Neural progenitor cell (in vitro differentiated cells): ENCODE results near the gene DMXL2. TPM values are rescaled to one million over a fixed set of nuclear protein-coding genes. Genes with fewer than 3 reads are reported as not detected.
A peak's percentile ranks its signal among the peaks of the same experiment; 100 is the strongest.

Experiments
- DNase-seq: peaks from one replicate; pipeline ENCODE4 v3.0.0-alpha.2; 2016; ENCODE audit warnings: low spot score
- H2AFZ ChIP-seq: fragments of 200-600 bp; sonication (generic); replicated peaks from 2 replicates; pipeline ENCODE4 v1.6.1; 2016; ENCODE audit warnings: antibody characterized with exemption
- H3F3A ChIP-seq: fragments of 200-600 bp; sonication (generic); 2 replicates; pipeline ENCODE4 v1.6.1; 2016; ENCODE audit warnings: antibody characterized with exemption, low read depth
- H3K27ac ChIP-seq: fragments of 200-600 bp; sonication (generic); 2 replicates; pipeline ENCODE4 v1.5.1; 2016; ENCODE audit warnings: mild to moderate bottlenecking
- H3K27me3 ChIP-seq: fragments of 200-600 bp; sonication (generic); 2 replicates; pipeline ENCODE4 v1.6.1; 2016; ENCODE audit warnings: mild to moderate bottlenecking, moderate library complexity
- H3K36me3 ChIP-seq: fragments of 200-600 bp; sonication (generic); 2 replicates; pipeline ENCODE4 v1.5.1; 2016
- H3K4me1 ChIP-seq: fragments of 200-600 bp; sonication (generic); 2 replicates; pipeline ENCODE4 v1.6.1; 2016; ENCODE audit warnings: mixed run types
- H3K4me2 ChIP-seq: fragments of 200-600 bp; sonication (generic); 2 replicates; pipeline ENCODE4 v1.6.1; 2016
- H3K4me3 ChIP-seq: fragments of 200-600 bp; sonication (generic); 2 replicates; pipeline ENCODE4 v1.5.1; 2016
- H3K79me2 ChIP-seq: fragments of 200-600 bp; sonication (generic); 2 replicates; pipeline ENCODE4 v1.6.1; 2016; ENCODE audit warnings: low read depth
- H3K9ac ChIP-seq: fragments of 200-600 bp; sonication (generic); 2 replicates; pipeline ENCODE4 v1.6.1; 2016
- H3K9me3 ChIP-seq: fragments of 200-600 bp; sonication (generic); 2 replicates; pipeline ENCODE4 v1.5.1; 2016; ENCODE audit warnings: low read depth
- H4K20me1 ChIP-seq: fragments of 200-600 bp; sonication (generic); 2 replicates; pipeline ENCODE4 v1.6.1; 2016; ENCODE audit warnings: low read depth
- H3K27ac Mint-ChIP-seq: 3 replicates; pipeline ENCODE4 v1.8.0; 2021; ENCODE audit warnings: mixed read lengths
- H3K27me3 Mint-ChIP-seq: 2 replicates; pipeline ENCODE4 v1.8.0; 2022; ENCODE audit warnings: low read depth, mild to moderate bottlenecking, inconsistent platforms, moderate library complexity, mixed read lengths; ENCODE audit not compliant: insufficient read depth
- H3K36me3 Mint-ChIP-seq: 3 replicates; pipeline ENCODE4 v1.8.0; 2021; ENCODE audit warnings: mixed read lengths
- H3K4me1 Mint-ChIP-seq: 3 replicates; pipeline ENCODE4 v1.8.0; 2021; ENCODE audit warnings: mixed read lengths
- H3K4me3 Mint-ChIP-seq: 3 replicates; pipeline ENCODE4 v1.8.0; 2021; ENCODE audit warnings: mild to moderate bottlenecking, moderate library complexity, mixed read lengths
- H3K9me3 Mint-ChIP-seq: 3 replicates; pipeline ENCODE4 v1.8.0; 2020; ENCODE audit warnings: mixed read lengths
- CTCF ChIP-seq: fragments of 200-600 bp; sonication (generic); IDR thresholded peaks from 2 replicates; pipeline ENCODE4 v1.5.1; 2017; ENCODE audit warnings: antibody characterized with exemption, mild to moderate bottlenecking
- EZH2 ChIP-seq: fragments of 200-600 bp; sonication (generic); IDR thresholded peaks from 2 replicates; pipeline ENCODE4 v1.6.1; 2017; ENCODE audit warnings: antibody characterized with exemption, mild to moderate bottlenecking, moderate library complexity
- EZH2phosphoT487 ChIP-seq: fragments of 200-600 bp; sonication (generic); IDR thresholded peaks from 2 replicates; pipeline ENCODE4 v1.6.1; 2017; ENCODE audit warnings: antibody characterized with exemption
- total RNA-seq: library from RNA; depleted of rRNA; stranded (reverse); fragments of >200 nt; gene quantifications from 2 replicates; pipeline ENCODE4 v1.2.3, GENCODE V29; 2015; ENCODE audit warnings: low replicate concordance

DMXL2 gene
- total RNA-seq, 1 donor from 2014 or later = 124 TPM

- H3K4me3 ChIP-seq = no peak overlapping the region
- H3K36me3 Mint-ChIP-seq = peaks cover 18% of the 10 kb centered on the region
- H3K27ac ChIP-seq = no peak overlapping the region
- H3K9ac ChIP-seq = no peak overlapping the region
- no peaks in the 10 kb centered on the region for H3K4me1 ChIP-seq
- no peaks in the 10 kb centered on the region for H3K4me1 Mint-ChIP-seq
- H3K9me3 Mint-ChIP-seq = no peaks in the 10 kb centered on the region
- H3F3A ChIP-seq = no peaks in the 10 kb centered on the region
- no peak overlapping the region for H3K4me3 Mint-ChIP-seq
- no peak overlapping the region for H2AFZ ChIP-seq
- H3K27me3 ChIP-seq = no peaks in the 10 kb centered on the region
- no peaks in the 10 kb centered on the region for H3K79me2 ChIP-seq
- H3K27ac Mint-ChIP-seq = no peak overlapping the region
- H3K4me2 ChIP-seq = no peak overlapping the region
- H3K36me3 ChIP-seq = no peaks in the 10 kb centered on the region
- no peaks in the 10 kb centered on the region for H4K20me1 ChIP-seq
- H3K27me3 Mint-ChIP-seq = no peaks in the 10 kb centered on the region
- no peaks in the 10 kb centered on the region for H3K9me3 ChIP-seq
- no peak for DNase-seq
- TF ChIP-seq EZH2phosphoT487 = no peak
- TF ChIP-seq EZH2 = no peak
- no peak for TF ChIP-seq CTCF
Observed at GRCh38 chr15:51444807-51445206, 177.8 kb downstream of the DMXL2 start.

- no peaks in the 10 kb centered on the region for H3K79me2 ChIP-seq
- Mint-ChIP-seq H3K4me1 (no peaks in the 10 kb centered on the region), H3K27me3 (no peaks in the 10 kb centered on the region), H3K9me3 (no peaks in the 10 kb centered on the region), H3K4me3 (peak overlapping the region; percentile 8), H3K27ac (no peak overlapping the region), H3K36me3 (peaks cover 13% of the 10 kb centered on the region)
- H3K4me2 ChIP-seq = no peak overlapping the region
- no peak overlapping the region for H3K27ac ChIP-seq
- no peak overlapping the region for H2AFZ ChIP-seq
- H3K9ac ChIP-seq = no peak overlapping the region
- no peak for TF ChIP-seq EZH2phosphoT487
- TF ChIP-seq CTCF = no peak
- no peak for TF ChIP-seq EZH2
- no peaks in the 10 kb centered on the region for H4K20me1 ChIP-seq
- no peaks in the 10 kb centered on the region for H3K4me1 ChIP-seq
- no peaks in the 10 kb centered on the region for H3K36me3 ChIP-seq
- H3K9me3 ChIP-seq = no peaks in the 10 kb centered on the region
- no peak overlapping the region for H3K4me3 ChIP-seq
- no peak for DNase-seq
- H3K27me3 ChIP-seq = no peaks in the 10 kb centered on the region
- H3F3A ChIP-seq = no peaks in the 10 kb centered on the region
Observed at GRCh38 chr15:51444112-51444511, 178.5 kb downstream of the DMXL2 start.

GRCh38 chr15:51443282-51443914, 179.2 kb downstream of the DMXL2 start:
- no peak for DNase-seq
- H3K27ac Mint-ChIP-seq = no peak overlapping the region
- no peaks in the 10 kb centered on the region for H4K20me1 ChIP-seq
- no peaks in the 10 kb centered on the region for H3K4me1 ChIP-seq
- H3K9me3 Mint-ChIP-seq = peaks cover 1% of the 10 kb centered on the region
- TF ChIP-seq EZH2phosphoT487 (no peak), CTCF (no peak), EZH2 (no peak)
- H2AFZ ChIP-seq = no peak overlapping the region
- no peak overlapping the region for H3K4me3 ChIP-seq
- no peaks in the 10 kb centered on the region for H3K79me2 ChIP-seq
- no peak overlapping the region for H3K27ac ChIP-seq
- no peaks in the 10 kb centered on the region for H3K4me1 Mint-ChIP-seq
- H3K4me3 Mint-ChIP-seq = no peak overlapping the region
- no peaks in the 10 kb centered on the region for H3K36me3 ChIP-seq
- no peaks in the 10 kb centered on the region for H3K27me3 Mint-ChIP-seq
- no peak overlapping the region for H3K4me2 ChIP-seq
- H3F3A ChIP-seq = no peaks in the 10 kb centered on the region
- no peaks in the 10 kb centered on the region for H3K9me3 ChIP-seq
- H3K9ac ChIP-seq = no peak overlapping the region
- H3K36me3 Mint-ChIP-seq = peaks cover 12% of the 10 kb centered on the region
- no peaks in the 10 kb centered on the region for H3K27me3 ChIP-seq
